Measurements from ENCODE around the gene FGD2. TPM values are rescaled to one million over a fixed set of nuclear protein-coding genes. Genes with fewer than 3 reads are reported as not detected.

Gene FGD2
- total and polyA plus RNA-seq, 2 of the 4 experiments (the other 2 are of a cell fraction), result 0.07 TPM; not detected in 1

- in situ Hi-C loops (cut with MboI; ENCODE audit: low sequenced_read_pairs) (loop anchor here (5.0 kb wide), 1 partner anchor 191 kb away; no protein-coding TSS in a partner anchor), dilution Hi-C loops (cut with HindIII; ENCODE audit: low sequenced_read_pairs, unreplicated experiment) (no loop called here), intact Hi-C loops (cut with micrococcal nuclease) (no loop called here)
- TF ChIP-seq RAD21 (IDR thresholded peaks at IDR 0.05; ENCODE audit: low read length) (peak; percentile 81), CTCF (conservative IDR thresholded peaks at IDR 0.05; ENCODE audit: low read depth, low read length) (peak; percentile 77), FOS (IDR thresholded peaks at IDR 0.05; ENCODE audit: low read depth, low read length) (no peak), MAZ (IDR thresholded peaks at IDR 0.05; ENCODE audit: borderline replicate concordance, low read depth, low read length) (0 out of 2 replicates have a peak, but pooled peaks have one; percentile 31), SMC3 (IDR thresholded peaks at IDR 0.05; ENCODE audit: low read depth, low read length) (peak; percentile 84), CHD1 (IDR thresholded peaks at IDR 0.05; ENCODE audit: low read depth, low read length) (no peak), BHLHE40 (IDR thresholded peaks at IDR 0.05; ENCODE audit: low read depth, low read length) (no peak)
- peak overlapping the region; percentile 11; the same call in 1 of the 2 replicates for H3K4ac ChIP-seq (ENCODE audit: low read depth, low read length)
- H3K14ac ChIP-seq (replicated peaks; ENCODE audit: low read depth, low read length), result no peak overlapping the region
- H4K8ac ChIP-seq (ENCODE audit: low read depth in 2 of 2, low read length in 2 of 2), result no peak overlapping the region
- ATAC-seq (ENCODE audit: low read depth) (peak; percentile 31), DNase-seq (peak; percentile 61)
- no peak overlapping the region for H3K4me2 ChIP-seq (ENCODE audit: low read depth, low read length)
- no peaks in the 10 kb centered on the region; the same call in 1 of the 2 replicates for H3K4me1 ChIP-seq (ENCODE audit: control insufficient read depth, insufficient read depth, low read length)
- POLR2A ChIA-PET (ENCODE audit: unreplicated experiment), result interaction anchor here (0.7 to 1.0 kb wide), 2 partner anchors 187 to 189 kb away, joined by 3 read pairs; no protein-coding TSS in a partner anchor
- CTCF ChIA-PET, result interaction anchor here (0.6 to 3.3 kb wide), 7 partner anchors 147 to 256 kb away, joined by 3 to 25 read pairs (median 3); no protein-coding TSS in a partner anchor
- no peak overlapping the region for H3K9ac ChIP-seq (ENCODE audit: low read depth, low read length)
- 73% methylated on average over 3 of the region's 14 CpGs; no CpG with 5 or more reads in 1 of the 2 experiments for WGBS, 2 experiments (ENCODE audit: extremely low coverage in 2 of 2, insufficient read length in 1 of 2)
- H2BK5ac ChIP-seq (ENCODE audit: low read depth, low read length, poor library complexity, severe bottlenecking), result no peak overlapping the region
- H2AK9ac ChIP-seq (replicated peaks; ENCODE audit: low read depth, low read length, poor library complexity), result peak overlapping the region; percentile 39
- H4K91ac ChIP-seq (ENCODE audit: insufficient read depth, low read depth, low read length), result no peak overlapping the region
- H4K5ac ChIP-seq (ENCODE audit: low read depth, low read length), result no peak overlapping the region
- H3K79me1 ChIP-seq (ENCODE audit: low read depth in 1 of 2, low read length in 2 of 2), result no peaks in the 10 kb centered on the region
- H3K27me3 ChIP-seq (ENCODE audit: control insufficient read depth, insufficient read depth, low read length), result no peaks in the 10 kb centered on the region
- no peak overlapping the region for H2AK5ac ChIP-seq (ENCODE audit: low read depth, low read length)
- no peak overlapping the region for H3K18ac ChIP-seq (ENCODE audit: low read depth, low read length)
- no peak overlapping the region for H3K27ac ChIP-seq (ENCODE audit: insufficient read depth, low read length)
- H2AFZ ChIP-seq (replicated peaks; ENCODE audit: low read length, poor library complexity), result peak overlapping the region; percentile 53
- H3K36me3 ChIP-seq (ENCODE audit: control insufficient read depth, insufficient read depth, low read length), result no peaks in the 10 kb centered on the region
- no peak overlapping the region for H3K56ac ChIP-seq (ENCODE audit: extremely low read depth, insufficient read depth, low read length)
- no peak overlapping the region for H3K4me3 ChIP-seq (ENCODE audit: insufficient read depth, low read depth, low read length)
- H3K23ac ChIP-seq (ENCODE audit: low read depth, low read length), result no peak overlapping the region
- H2BK20ac ChIP-seq (ENCODE audit: low read depth, low read length), result no peak overlapping the region; the same call in 1 of the 2 replicates
- no TSS peak for BruUV-seq (replicated peaks)
- H3K9me1 ChIP-seq (ENCODE audit: insufficient read depth, low read length), result no peaks in the 10 kb centered on the region
- no peaks in the 10 kb centered on the region for H3K9me3 ChIP-seq (ENCODE audit: control insufficient read depth, insufficient read depth, low read length)
- no peaks in the 10 kb centered on the region for H4K20me1 ChIP-seq (ENCODE audit: insufficient read depth, low read length)
- H2BK120ac ChIP-seq (ENCODE audit: low read depth, low read length), result no peak overlapping the region
- H2BK15ac ChIP-seq (ENCODE audit: low read depth, low read length), result no peak overlapping the region
Observed at GRCh38 chr6:37021356-37022129, 16.1 kb downstream of the FGD2 start.
